Measurements from ENCODE around the gene POLR1H.

DNA sequence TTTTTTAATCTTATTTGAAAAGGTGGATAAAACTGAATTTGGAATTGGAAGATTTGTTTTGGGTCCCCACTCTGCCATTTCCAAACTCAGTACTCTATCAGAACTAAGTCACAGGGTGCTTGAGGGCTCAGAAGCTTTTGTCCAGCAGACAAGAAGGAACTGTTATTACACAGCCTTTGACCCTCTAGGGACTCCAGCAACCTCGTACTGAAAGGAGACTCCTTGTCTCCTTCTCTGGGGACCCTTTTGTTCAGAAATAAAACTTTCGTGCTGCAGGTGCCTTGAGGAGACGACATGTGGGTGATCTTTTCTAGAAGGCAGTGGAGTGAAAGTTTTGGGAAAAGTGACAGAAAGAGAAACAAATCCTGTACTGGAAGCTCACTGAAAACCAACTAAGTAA lies 7.4 kb upstream of the POLR1H start:
- TF ChIP-seq, protein P1, sequence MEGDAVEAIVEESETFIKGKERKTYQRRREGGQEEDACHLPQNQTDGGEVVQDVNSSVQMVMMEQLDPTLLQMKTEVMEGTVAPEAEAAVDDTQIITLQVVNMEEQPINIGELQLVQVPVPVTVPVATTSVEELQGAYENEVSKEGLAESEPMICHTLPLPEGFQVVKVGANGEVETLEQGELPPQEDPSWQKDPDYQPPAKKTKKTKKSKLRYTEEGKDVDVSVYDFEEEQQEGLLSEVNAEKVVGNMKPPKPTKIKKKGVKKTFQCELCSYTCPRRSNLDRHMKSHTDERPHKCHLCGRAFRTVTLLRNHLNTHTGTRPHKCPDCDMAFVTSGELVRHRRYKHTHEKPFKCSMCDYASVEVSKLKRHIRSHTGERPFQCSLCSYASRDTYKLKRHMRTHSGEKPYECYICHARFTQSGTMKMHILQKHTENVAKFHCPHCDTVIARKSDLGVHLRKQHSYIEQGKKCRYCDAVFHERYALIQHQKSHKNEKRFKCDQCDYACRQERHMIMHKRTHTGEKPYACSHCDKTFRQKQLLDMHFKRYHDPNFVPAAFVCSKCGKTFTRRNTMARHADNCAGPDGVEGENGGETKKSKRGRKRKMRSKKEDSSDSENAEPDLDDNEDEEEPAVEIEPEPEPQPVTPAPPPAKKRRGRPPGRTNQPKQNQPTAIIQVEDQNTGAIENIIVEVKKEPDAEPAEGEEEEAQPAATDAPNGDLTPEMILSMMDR (conservative IDR thresholded peaks at IDR 0.05 in 1 of 2, IDR thresholded peaks at IDR 0.05 in 1 of 2; ENCODE audit: extremely low read depth in 1 of 2, insufficient read depth in 1 of 2, low read depth in 1 of 2, low read length in 2 of 2) = no peak
- no peak for TF ChIP-seq EZH2 (IDR thresholded peaks at IDR 0.05; ENCODE audit: borderline replicate concordance, low read length)
